PC-9 (cell line): ENCODE results near the gene GPR17. TPM values are rescaled to one million over a fixed set of nuclear protein-coding genes. Genes with fewer than 3 reads are reported as not detected.

Experiments used
- BruUV-seq: library from RNA; stranded (reverse); fragments of 400-500 nt; replicated peaks from 2 replicates; lab custom pipeline; 2021; lab: Mats Ljungman, UMichigan
- CTCF ChIA-PET: fragments of 300-600 bp; sonication (Branson Sonifier 250); formaldehyde crosslinking; loops from one replicate; lab custom pipeline; 2022; ENCODE audit warnings: antibody characterized with exemption; lab: Charles Lee
- POLR2A ChIA-PET: fragments of 300-600 bp; sonication (Branson Sonifier 250); formaldehyde crosslinking; loops from one replicate; lab custom pipeline; 2022; ENCODE audit warnings: antibody characterized with exemption; ENCODE audit not compliant: unreplicated experiment; lab: Charles Lee
- DNase-seq, 2 experiments: peaks; one replicate each; pipeline versions ENCODE4 v3.0.0 to v3.0.0-alpha.2; 2015 to 2022; ENCODE audit warnings: mixed read lengths in 1 of 2
- H2AFZ ChIP-seq: fragments of 200-600 bp; sonication (generic); 2 replicates; pipeline ENCODE4 v1.8.1; 2017; ENCODE audit warnings: antibody characterized with exemption
- H3F3A ChIP-seq: fragments of 200-600 bp; sonication (generic); 2 replicates; pipeline ENCODE4 v1.8.1; 2017; ENCODE audit warnings: antibody characterized with exemption, mild to moderate bottlenecking, low read depth; ENCODE audit not compliant: insufficient read depth
- H3K27ac ChIP-seq: fragments of 200-600 bp; sonication (generic); 2 replicates; pipeline ENCODE4 v1.6.1; 2016; ENCODE audit warnings: mixed run types
- H3K27me3 ChIP-seq: fragments of 200-600 bp; sonication (generic); 2 replicates; pipeline ENCODE4 v1.6.1; 2016; ENCODE audit warnings: low read depth, mixed run types; ENCODE audit not compliant: insufficient read depth
- H3K36me3 ChIP-seq: fragments of 200-600 bp; sonication (generic); 2 replicates; pipeline ENCODE4 v1.6.1; 2016; ENCODE audit warnings: low read depth, mixed run types
- H3K4me1 ChIP-seq: fragments of 200-600 bp; sonication (generic); replicated peaks from 2 replicates; pipeline ENCODE4 v1.6.1; 2016; ENCODE audit warnings: mixed run types; ENCODE audit not compliant: insufficient read depth
- H3K4me2 ChIP-seq: fragments of 200-600 bp; sonication (generic); 2 replicates; pipeline ENCODE4 v1.6.1; 2017; ENCODE audit warnings: mixed run types
- H3K4me3 ChIP-seq: fragments of 200-600 bp; sonication (generic); 2 replicates; pipeline ENCODE4 v1.6.1; 2016; ENCODE audit warnings: mixed run types
- H3K79me2 ChIP-seq: fragments of 200-600 bp; sonication (generic); 2 replicates; pipeline ENCODE4 v1.6.1; 2017; ENCODE audit warnings: low read depth, mixed run types
- H3K9me2 ChIP-seq: fragments of 200-600 bp; sonication (generic); 2 replicates; pipeline ENCODE4 v1.8.1; 2017; ENCODE audit warnings: mild to moderate bottlenecking; ENCODE audit not compliant: insufficient read depth
- H3K9me3 ChIP-seq: fragments of 200-600 bp; sonication (generic); 2 replicates; pipeline ENCODE4 v1.8.1; 2016; ENCODE audit warnings: low read depth; ENCODE audit not compliant: insufficient read depth
- H4K20me1 ChIP-seq: fragments of 200-600 bp; sonication (generic); 2 replicates; pipeline ENCODE4 v1.8.1; 2017; ENCODE audit not compliant: insufficient read depth
- EZH2 ChIP-seq: fragments of 200-600 bp; sonication (generic); IDR thresholded peaks from 2 replicates; pipeline ENCODE4 v1.8.0; 2017; ENCODE audit warnings: antibody characterized with exemption, low read depth
- intact Hi-C: fragments of 100-400 bp; cut with micrococcal nuclease; formaldehyde crosslinking; loops from one replicate; pipeline ENCODE4 v1.10.0; 2022; ENCODE audit not compliant: unreplicated experiment
- total RNA-seq: library from RNA; stranded (reverse); gene quantifications from 2 replicates; pipeline ENCODE4 v1.2.3, GENCODE V29; 2021
- TF ChIP-seq, protein P1 (sequence below): fragments of 200-600 bp; sonication (generic); conservative IDR thresholded peaks from 2 replicates; pipeline ENCODE4 v1.6.1; 2017; ENCODE audit warnings: mixed run types, antibody characterized with exemption, mild to moderate bottlenecking, moderate library complexity

GPR17 gene
- total RNA-seq, 1 experiment from 2014 or later: not detected

DNA sequence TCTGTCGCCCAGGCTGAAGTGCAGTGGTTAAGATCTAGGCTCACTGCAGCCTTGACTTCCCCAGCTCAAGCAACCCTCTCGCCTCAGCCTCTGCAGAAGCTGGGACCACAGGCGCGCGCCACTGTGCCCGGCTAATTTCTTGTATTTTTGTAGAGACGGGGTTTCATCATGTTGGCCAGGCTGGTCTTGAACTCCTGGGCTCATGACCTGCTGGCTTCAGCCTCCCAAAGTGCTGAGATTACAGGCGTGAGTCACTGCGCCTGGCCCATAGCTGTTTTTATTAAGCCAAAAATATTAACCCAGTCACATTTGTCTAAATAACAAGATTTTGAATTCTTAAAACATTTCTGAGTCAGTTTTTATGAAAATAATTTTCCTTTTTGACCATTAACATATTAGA lies 49.0 kb downstream of the GPR17 start:
- H4K20me1 ChIP-seq: no peaks in the 10 kb centered on the region
- no TSS peak for BruUV-seq
- H3K9me3 ChIP-seq: peaks cover 14% of the 10 kb centered on the region; the same call in 1 of the 2 replicates
- POLR2A ChIA-PET: no interaction called here
- no peak for DNase-seq
- H3K79me2 ChIP-seq: no peaks in the 10 kb centered on the region
- no peaks in the 10 kb centered on the region for H3K9me2 ChIP-seq
- H3K36me3 ChIP-seq: no peaks in the 10 kb centered on the region
- H3K27me3 ChIP-seq: no peaks in the 10 kb centered on the region
- no peak overlapping the region for H3K4me2 ChIP-seq
- no peak overlapping the region for H3K4me3 ChIP-seq
- no peak overlapping the region for H3K27ac ChIP-seq
- no peak for TF ChIP-seq EZH2
- TF ChIP-seq, protein P1, sequence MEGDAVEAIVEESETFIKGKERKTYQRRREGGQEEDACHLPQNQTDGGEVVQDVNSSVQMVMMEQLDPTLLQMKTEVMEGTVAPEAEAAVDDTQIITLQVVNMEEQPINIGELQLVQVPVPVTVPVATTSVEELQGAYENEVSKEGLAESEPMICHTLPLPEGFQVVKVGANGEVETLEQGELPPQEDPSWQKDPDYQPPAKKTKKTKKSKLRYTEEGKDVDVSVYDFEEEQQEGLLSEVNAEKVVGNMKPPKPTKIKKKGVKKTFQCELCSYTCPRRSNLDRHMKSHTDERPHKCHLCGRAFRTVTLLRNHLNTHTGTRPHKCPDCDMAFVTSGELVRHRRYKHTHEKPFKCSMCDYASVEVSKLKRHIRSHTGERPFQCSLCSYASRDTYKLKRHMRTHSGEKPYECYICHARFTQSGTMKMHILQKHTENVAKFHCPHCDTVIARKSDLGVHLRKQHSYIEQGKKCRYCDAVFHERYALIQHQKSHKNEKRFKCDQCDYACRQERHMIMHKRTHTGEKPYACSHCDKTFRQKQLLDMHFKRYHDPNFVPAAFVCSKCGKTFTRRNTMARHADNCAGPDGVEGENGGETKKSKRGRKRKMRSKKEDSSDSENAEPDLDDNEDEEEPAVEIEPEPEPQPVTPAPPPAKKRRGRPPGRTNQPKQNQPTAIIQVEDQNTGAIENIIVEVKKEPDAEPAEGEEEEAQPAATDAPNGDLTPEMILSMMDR: no peak
- CTCF ChIA-PET: no interaction called here
- peaks cover 9% of the 10 kb centered on the region; the same call in 1 of the 2 replicates for H3K4me1 ChIP-seq
- H3F3A ChIP-seq: peaks cover 6% of the 10 kb centered on the region
- intact Hi-C loops: no loop called here
- H2AFZ ChIP-seq: no peak overlapping the region

- Histone ChIP-seq H4K20me1 (no peaks in the 10 kb centered on the region), H3K27ac (no peak overlapping the region), H3K36me3 (no peaks in the 10 kb centered on the region), H2AFZ (no peak overlapping the region), H3K4me3 (no peak overlapping the region), H3K4me2 (no peak overlapping the region), H3K27me3 (no peaks in the 10 kb centered on the region), H3K4me1 (peaks cover 17% of the 10 kb centered on the region), H3K9me2 (no peaks in the 10 kb centered on the region), H3K9me3 (peaks cover 9% of the 10 kb centered on the region; the same call in 1 of the 2 replicates), H3K79me2 (no peaks in the 10 kb centered on the region), H3F3A (peaks cover 13% of the 10 kb centered on the region)
- intact Hi-C loops: no loop called here
- ChIA-PET POLR2A (interaction anchor here (0.7 kb wide), 1 partner anchor 295 kb away, joined by 3 read pairs; no protein-coding TSS in a partner anchor), CTCF (no interaction called here)
- DNase-seq: peak; percentile 32 to 35
- BruUV-seq: no TSS peak
- TF ChIP-seq, protein P1: no peak
- TF ChIP-seq EZH2: no peak
Measured at GRCh38 chr2:127695491-127696472, 49.8 kb downstream of the GPR17 start.

- Histone ChIP-seq H4K20me1 (peaks cover under 1% of the 10 kb centered on the region; the same call in 1 of the 2 replicates), H3K4me3 (no peak overlapping the region), H2AFZ (no peak overlapping the region), H3K36me3 (no peaks in the 10 kb centered on the region; the same call in 1 of the 2 replicates), H3K79me2 (peaks cover 6% of the 10 kb centered on the region), H3F3A (peaks cover 23% of the 10 kb centered on the region), H3K9me3 (no peaks in the 10 kb centered on the region), H3K4me2 (no peak overlapping the region), H3K9me2 (no peaks in the 10 kb centered on the region), H3K27me3 (no peaks in the 10 kb centered on the region), H3K27ac (no peak overlapping the region), H3K4me1 (peaks cover 25% of the 10 kb centered on the region)
- POLR2A ChIA-PET: no interaction called here
- TF ChIP-seq EZH2: no peak
- TF ChIP-seq, protein P1: no peak
- no TSS peak for BruUV-seq
- DNase-seq: no peak
- intact Hi-C loops: no loop called here
- CTCF ChIA-PET: interaction anchor here (0.6 kb wide), 1 partner anchor 50 kb away, joined by 3 read pairs; no protein-coding TSS in a partner anchor
Measured at GRCh38 chr2:127697482-127698180, 51.7 kb downstream of the GPR17 start.
